Kidney epithelial cell (primary cell): ENCODE data around the gene HLA-DQA1. TPM values are rescaled to one million over a fixed set of nuclear protein-coding genes. Genes with fewer than 3 reads are reported as not detected.

Source experiments
- DNase-seq: peaks from one replicate; pipeline ENCODE4 v3.0.0-alpha.2; 2010; ENCODE audit warnings: low read depth
- H3K27me3 ChIP-seq: 2 replicates; pipeline ENCODE4 v1.6.0; 2011; ENCODE audit warnings: low read length; ENCODE audit not compliant: control insufficient read depth, insufficient read depth
- H3K36me3 ChIP-seq: 2 replicates; pipeline ENCODE4 v1.5.1; 2011; ENCODE audit warnings: low read length; ENCODE audit not compliant: control insufficient read depth, insufficient read depth
- H3K4me3 ChIP-seq: 2 replicates; pipeline ENCODE4 v1.5.1; 2011; ENCODE audit warnings: low read depth, mild to moderate bottlenecking, control low read depth, low read length
- CTCF ChIP-seq: IDR thresholded peaks from 2 replicates; pipeline ENCODE4 v1.5.1; 2011; ENCODE audit warnings: mild to moderate bottlenecking, moderate library complexity, low read length, control low read depth, inconsistent platforms; ENCODE audit not compliant: insufficient read depth, poor library complexity, severe bottlenecking
- total RNA-seq: library from RNA; depleted of rRNA; stranded (reverse); fragments of >200 nt; gene quantifications from 2 replicates; pipeline ENCODE4 v1.2.3, GENCODE V29; 2015

Gene HLA-DQA1
- total RNA-seq, 1 donor from 2014 or later = 0.21 TPM

GRCh38 chr6:32609391-32609730, 27.8 kb upstream of the HLA-DQA1 start:
- H3K27me3 ChIP-seq = no peaks in the 10 kb centered on the region
- DNase-seq = no peak
- H3K4me3 ChIP-seq = no peak overlapping the region
- H3K36me3 ChIP-seq = no peaks in the 10 kb centered on the region
- no peak for TF ChIP-seq CTCF

GRCh38 chr6:32609731-32610640, 27.2 kb upstream of the HLA-DQA1 start:
- DNase-seq = peak; percentile 93
- Histone ChIP-seq H3K4me3 (no peak overlapping the region), H3K36me3 (no peaks in the 10 kb centered on the region), H3K27me3 (no peaks in the 10 kb centered on the region)
- no peak for TF ChIP-seq CTCF

- Histone ChIP-seq H3K4me3 (no peak overlapping the region), H3K27me3 (no peaks in the 10 kb centered on the region), H3K36me3 (no peaks in the 10 kb centered on the region)
- DNase-seq = no peak
- no peak for TF ChIP-seq CTCF
Measured at GRCh38 chr6:32610682-32611296, 26.4 kb upstream of the HLA-DQA1 start.

- Histone ChIP-seq H3K27me3 (no peaks in the 10 kb centered on the region), H3K36me3 (no peaks in the 10 kb centered on the region), H3K4me3 (no peak overlapping the region)
- TF ChIP-seq CTCF = no peak
- no peak for DNase-seq
Measured at GRCh38 chr6:32613475-32613874, 23.7 kb upstream of the HLA-DQA1 start.

- Histone ChIP-seq H3K36me3 (no peaks in the 10 kb centered on the region), H3K27me3 (no peaks in the 10 kb centered on the region), H3K4me3 (no peak overlapping the region)
- DNase-seq = peak; percentile 21
- TF ChIP-seq CTCF = no peak
Measured at GRCh38 chr6:32614366-32615081, 22.7 kb upstream of the HLA-DQA1 start.
